Measurements from ENCODE around the gene TAOK1.
"Not testable (repeated sequence)": the region's sequence is repeated elsewhere in the genome, so short reads cannot be mapped to it uniquely, and the experiment has no call there.

DNA sequence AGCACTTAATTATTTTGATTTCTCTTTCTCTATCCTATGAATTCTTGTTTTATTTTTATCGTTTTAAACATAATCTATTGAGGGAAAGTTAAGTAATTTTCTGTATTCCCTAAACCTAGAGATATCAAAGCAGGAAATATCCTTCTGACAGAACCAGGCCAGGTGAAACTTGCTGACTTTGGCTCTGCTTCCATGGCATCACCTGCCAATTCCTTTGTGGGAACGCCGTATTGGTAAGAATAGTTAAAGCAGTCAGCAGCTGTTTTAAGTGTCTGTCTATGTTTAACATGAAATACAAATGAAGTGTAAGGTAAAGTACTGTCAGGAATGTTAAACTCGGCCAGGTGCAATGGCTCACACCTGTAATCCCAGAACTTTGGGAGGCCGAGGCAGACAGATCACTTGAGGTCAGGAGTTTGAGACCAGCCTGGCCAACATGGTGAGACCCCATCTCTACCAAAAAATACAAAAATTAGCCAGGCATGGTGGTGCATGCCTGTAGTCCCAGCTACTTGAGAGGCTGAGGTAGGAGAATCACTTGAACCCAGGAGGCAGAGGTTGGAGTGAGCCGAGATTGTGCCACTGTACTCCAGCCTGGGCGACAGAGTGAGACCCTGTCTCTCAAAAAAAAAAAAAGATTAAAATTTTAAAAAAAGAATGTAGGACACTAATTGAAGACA, 90.2 kb downstream of the TAOK1 start:
- TF ChIP-seq, protein P1, sequence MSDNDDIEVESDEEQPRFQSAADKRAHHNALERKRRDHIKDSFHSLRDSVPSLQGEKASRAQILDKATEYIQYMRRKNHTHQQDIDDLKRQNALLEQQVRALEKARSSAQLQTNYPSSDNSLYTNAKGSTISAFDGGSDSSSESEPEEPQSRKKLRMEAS (IDR thresholded peaks at IDR 0.05) = not testable (repeated sequence)
- TF ChIP-seq SIN3B (IDR thresholded peaks at IDR 0.05; ENCODE audit: low read length); ZSCAN29 (CRISPR knock-in tag; conservative IDR thresholded peaks at IDR 0.05); ZBTB7B (CRISPR knock-in tag; IDR thresholded peaks at IDR 0.05); POLR2AphosphoS5 (IDR thresholded peaks at IDR 0.05; ENCODE audit: low read depth, low read length); HDAC2 (CRISPR knock-in tag; IDR thresholded peaks at IDR 0.05); ZNF225 (CRISPR knock-in tag; IDR thresholded peaks at IDR 0.05): not testable (repeated sequence)
- TF ChIP-seq, protein P2, sequence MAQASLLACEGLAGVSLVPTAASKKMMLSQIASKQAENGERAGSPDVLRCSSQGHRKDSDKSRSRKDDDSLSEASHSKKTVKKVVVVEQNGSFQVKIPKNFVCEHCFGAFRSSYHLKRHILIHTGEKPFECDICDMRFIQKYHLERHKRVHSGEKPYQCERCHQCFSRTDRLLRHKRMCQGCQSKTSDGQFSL (CRISPR knock-in tag; IDR thresholded peaks at IDR 0.05) = not testable (repeated sequence)
- TF ChIP-seq, protein P3, sequence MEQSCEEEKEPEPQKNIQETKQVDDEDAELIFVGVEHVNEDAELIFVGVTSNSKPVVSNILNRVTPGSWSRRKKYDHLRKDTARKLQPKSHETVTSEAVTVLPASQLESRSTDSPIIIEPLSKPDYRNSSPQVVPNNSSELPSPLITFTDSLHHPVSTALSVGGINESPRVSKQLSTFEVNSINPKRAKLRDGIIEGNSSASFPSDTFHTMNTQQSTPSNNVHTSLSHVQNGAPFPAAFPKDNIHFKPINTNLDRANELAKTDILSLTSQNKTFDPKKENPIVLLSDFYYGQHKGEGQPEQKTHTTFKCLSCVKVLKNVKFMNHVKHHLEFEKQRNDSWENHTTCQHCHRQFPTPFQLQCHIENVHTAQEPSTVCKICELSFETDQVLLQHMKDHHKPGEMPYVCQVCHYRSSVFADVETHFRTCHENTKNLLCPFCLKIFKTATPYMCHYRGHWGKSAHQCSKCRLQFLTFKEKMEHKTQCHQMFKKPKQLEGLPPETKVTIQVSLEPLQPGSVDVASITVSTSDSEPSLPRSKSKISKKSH (CRISPR knock-in tag; IDR thresholded peaks at IDR 0.05; ENCODE audit: borderline replicate concordance) = not testable (repeated sequence)
- TF ChIP-seq, protein P4, sequence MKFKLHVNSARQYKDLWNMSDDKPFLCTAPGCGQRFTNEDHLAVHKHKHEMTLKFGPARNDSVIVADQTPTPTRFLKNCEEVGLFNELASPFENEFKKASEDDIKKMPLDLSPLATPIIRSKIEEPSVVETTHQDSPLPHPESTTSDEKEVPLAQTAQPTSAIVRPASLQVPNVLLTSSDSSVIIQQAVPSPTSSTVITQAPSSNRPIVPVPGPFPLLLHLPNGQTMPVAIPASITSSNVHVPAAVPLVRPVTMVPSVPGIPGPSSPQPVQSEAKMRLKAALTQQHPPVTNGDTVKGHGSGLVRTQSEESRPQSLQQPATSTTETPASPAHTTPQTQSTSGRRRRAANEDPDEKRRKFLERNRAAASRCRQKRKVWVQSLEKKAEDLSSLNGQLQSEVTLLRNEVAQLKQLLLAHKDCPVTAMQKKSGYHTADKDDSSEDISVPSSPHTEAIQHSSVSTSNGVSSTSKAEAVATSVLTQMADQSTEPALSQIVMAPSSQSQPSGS (CRISPR knock-in tag; IDR thresholded peaks at IDR 0.05) = not testable (repeated sequence)

Measured in HepG2 (cell line).